HG03097 (cell line): ENCODE data around the gene ATXN1.
A peak's percentile ranks its signal among the peaks of the same experiment; 100 is the strongest.

Source experiments
- ATAC-seq: cut with Tn5 transposase; IDR thresholded peaks from one replicate; pipeline ENCODE4 v1.9.1; 2021; ENCODE audit not compliant: unreplicated experiment, low FRiP score

The ATXN1 gene

GRCh38 chr6:16311763-16312162, 449.5 kb downstream of the ATXN1 start:
- ATAC-seq = no peak

GRCh38 chr6:16306334-16306733, 454.9 kb downstream of the ATXN1 start:
- no peak for ATAC-seq

- peak; percentile 11 for ATAC-seq
These were observed 455.5 kb downstream of the ATXN1 start for GRCh38 chr6:16305788-16306187.

GRCh38 chr6:16305246-16305725, 456.0 kb downstream of the ATXN1 start:
- ATAC-seq = peak; percentile 62

GRCh38 chr6:16302721-16303552, 458.3 kb downstream of the ATXN1 start:
- ATAC-seq = no peak

GRCh38 chr6:16301511-16301910, 459.7 kb downstream of the ATXN1 start:
- ATAC-seq = no peak

GRCh38 chr6:16299861-16300260, 461.4 kb downstream of the ATXN1 start:
- ATAC-seq = no peak

- no peak for ATAC-seq
These were observed 465.1 kb downstream of the ATXN1 start for GRCh38 chr6:16296061-16296670.

GRCh38 chr6:16295471-16295870, 465.8 kb downstream of the ATXN1 start:
- no peak for ATAC-seq

- ATAC-seq = no peak
These were observed 466.2 kb downstream of the ATXN1 start for GRCh38 chr6:16295060-16295459.

- no peak for ATAC-seq
These were observed 466.9 kb downstream of the ATXN1 start for GRCh38 chr6:16294371-16294770.

- ATAC-seq = no peak
These were observed 468.3 kb downstream of the ATXN1 start for GRCh38 chr6:16292942-16293341.

GRCh38 chr6:16292432-16292831, 468.8 kb downstream of the ATXN1 start:
- ATAC-seq = no peak

GRCh38 chr6:16291739-16292138, 469.5 kb downstream of the ATXN1 start:
- no peak for ATAC-seq

- ATAC-seq = no peak
These were observed 473.1 kb downstream of the ATXN1 start for GRCh38 chr6:16288163-16288562.

GRCh38 chr6:16286151-16286522, 475.1 kb downstream of the ATXN1 start:
- no peak for ATAC-seq

- no peak for ATAC-seq
These were observed 475.7 kb downstream of the ATXN1 start for GRCh38 chr6:16285467-16286150.

GRCh38 chr6:16284472-16284871, 476.8 kb downstream of the ATXN1 start:
- no peak for ATAC-seq

- no peak for ATAC-seq
These were observed 478.9 kb downstream of the ATXN1 start for GRCh38 chr6:16282370-16282769.

- no peak for ATAC-seq
These were observed 482.0 kb downstream of the ATXN1 start for GRCh38 chr6:16279243-16279642.

- ATAC-seq = no peak
These were observed 482.5 kb downstream of the ATXN1 start for GRCh38 chr6:16278750-16279149.
